Left forelimb (tissue), 1 donor: ENCODE data around the gene PRPF40A.
"Not testable (repeated sequence)": the region's sequence is repeated elsewhere in the genome, so short reads cannot be mapped to it uniquely, and the experiment has no call there.

ENCODE experiments used
- DNase-seq: peaks from one replicate; pipeline ENCODE4 v3.0.0-alpha.2; 2018; ENCODE audit warnings: low spot score

The PRPF40A gene

GRCh38 chr2:152717228-152718075, at the start of gene PRPF40A:
PRPF40A (minus strand) TSS chr2:152717461; CDS start chr2:152717439, 22 bp downstream.
- peak; percentile 99 for DNase-seq

GRCh38 chr2:152766928-152767327, 49.7 kb upstream of the PRPF40A start:
- DNase-seq, result no peak

- no peak for DNase-seq
Observed at GRCh38 chr2:152763651-152764050, 46.4 kb upstream of the PRPF40A start.

GRCh38 chr2:152763208-152763607, 45.9 kb upstream of the PRPF40A start:
- DNase-seq, result not testable (repeated sequence)

- no peak for DNase-seq
Observed at GRCh38 chr2:152762202-152762601, 44.9 kb upstream of the PRPF40A start.

- DNase-seq, result no peak
Observed at GRCh38 chr2:152761214-152761613, 44.0 kb upstream of the PRPF40A start.

- no peak for DNase-seq
Observed at GRCh38 chr2:152759290-152760072, 42.2 kb upstream of the PRPF40A start.

GRCh38 chr2:152755029-152755428, 37.8 kb upstream of the PRPF40A start:
- DNase-seq, result no peak

- DNase-seq, result not testable (repeated sequence)
Observed at GRCh38 chr2:152747751-152748150, 30.5 kb upstream of the PRPF40A start.

GRCh38 chr2:152743002-152743401, 25.7 kb upstream of the PRPF40A start:
- no peak for DNase-seq

- DNase-seq, result no peak
Observed at GRCh38 chr2:152740743-152741328, 23.6 kb upstream of the PRPF40A start.

GRCh38 chr2:152739705-152740104, 22.4 kb upstream of the PRPF40A start:
- DNase-seq, result not testable (repeated sequence)

GRCh38 chr2:152738438-152738837, 21.2 kb upstream of the PRPF40A start:
- no peak for DNase-seq

GRCh38 chr2:152737509-152737908, 20.2 kb upstream of the PRPF40A start:
- DNase-seq, result not testable (repeated sequence)

GRCh38 chr2:152730591-152731333, 13.5 kb upstream of the PRPF40A start:
- no peak for DNase-seq

GRCh38 chr2:152729844-152730243, 12.6 kb upstream of the PRPF40A start:
- no peak for DNase-seq

GRCh38 chr2:152723918-152724317, 6.7 kb upstream of the PRPF40A start:
- DNase-seq, result no peak

GRCh38 chr2:152722639-152723038, 5.4 kb upstream of the PRPF40A start:
- DNase-seq, result not testable (repeated sequence)

GRCh38 chr2:152720794-152721193, 3.5 kb upstream of the PRPF40A start:
- no peak for DNase-seq

- no peak for DNase-seq
Observed at GRCh38 chr2:152718909-152719645, 1.8 kb upstream of the PRPF40A start.
